ENCODE measurements around the gene PHETA1.

GRCh38 chr12:111411185-111411764, 42.4 kb upstream of the PHETA1 start:
- TF ChIP-seq, protein P1, sequence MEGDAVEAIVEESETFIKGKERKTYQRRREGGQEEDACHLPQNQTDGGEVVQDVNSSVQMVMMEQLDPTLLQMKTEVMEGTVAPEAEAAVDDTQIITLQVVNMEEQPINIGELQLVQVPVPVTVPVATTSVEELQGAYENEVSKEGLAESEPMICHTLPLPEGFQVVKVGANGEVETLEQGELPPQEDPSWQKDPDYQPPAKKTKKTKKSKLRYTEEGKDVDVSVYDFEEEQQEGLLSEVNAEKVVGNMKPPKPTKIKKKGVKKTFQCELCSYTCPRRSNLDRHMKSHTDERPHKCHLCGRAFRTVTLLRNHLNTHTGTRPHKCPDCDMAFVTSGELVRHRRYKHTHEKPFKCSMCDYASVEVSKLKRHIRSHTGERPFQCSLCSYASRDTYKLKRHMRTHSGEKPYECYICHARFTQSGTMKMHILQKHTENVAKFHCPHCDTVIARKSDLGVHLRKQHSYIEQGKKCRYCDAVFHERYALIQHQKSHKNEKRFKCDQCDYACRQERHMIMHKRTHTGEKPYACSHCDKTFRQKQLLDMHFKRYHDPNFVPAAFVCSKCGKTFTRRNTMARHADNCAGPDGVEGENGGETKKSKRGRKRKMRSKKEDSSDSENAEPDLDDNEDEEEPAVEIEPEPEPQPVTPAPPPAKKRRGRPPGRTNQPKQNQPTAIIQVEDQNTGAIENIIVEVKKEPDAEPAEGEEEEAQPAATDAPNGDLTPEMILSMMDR (IDR thresholded peaks at IDR 0.05), result no peak
- no peak for TF ChIP-seq EZH2 (IDR thresholded peaks at IDR 0.05; ENCODE audit: borderline replicate concordance, insufficient read depth, low read depth, low read length, poor library complexity, severe bottlenecking)
